Thoracic aorta (tissue), 2 donors: ENCODE measurements around the gene SEM1. TPM values are rescaled to one million over a fixed set of nuclear protein-coding genes. Genes with fewer than 3 reads are reported as not detected.
"Not testable (repeated sequence)": the region's sequence is repeated elsewhere in the genome, so short reads cannot be mapped to it uniquely, and the experiment has no call there.

Experiments used
- ATAC-seq: fragments of 150-250 bp; one replicate; pipeline ENCODE4 v1.8.0; 2017; ENCODE audit warnings: low read depth; ENCODE audit not compliant: insufficient number of reproducible peaks, low FRiP score
- DNase-seq: peaks from one replicate; pipeline ENCODE4 v3.0.0-alpha.2; 2020; ENCODE audit warnings: low spot score
- H3K27ac ChIP-seq, 2 donors: fragments of 200-600 bp; sonication (generic); 1 replicate in 1 of 2; 2 replicates in 1 of 2; pipeline ENCODE4 v1.5.1; 2016; ENCODE audit warnings: mild to moderate bottlenecking in 2 of 2, moderate library complexity in 2 of 2
- H3K27me3 ChIP-seq: fragments of 200-600 bp; sonication (generic); replicated peaks from 2 replicates; pipeline ENCODE4 v1.6.0; 2016; ENCODE audit warnings: mild to moderate bottlenecking; ENCODE audit not compliant: insufficient read depth
- H3K36me3 ChIP-seq: fragments of 200-600 bp; sonication (generic); one replicate; pipeline ENCODE4 v1.5.1; 2016
- H3K4me1 ChIP-seq, 2 donors: fragments of 200-600 bp; sonication (generic); 1 replicate in 1 of 2; 2 replicates in 1 of 2; pipeline versions ENCODE4 v1.5.1 to v1.6.0; 2016; ENCODE audit warnings: low read depth in 2 of 2, mild to moderate bottlenecking in 1 of 2; ENCODE audit not compliant: control insufficient read depth in 1 of 2
- H3K4me3 ChIP-seq: fragments of 200-600 bp; sonication (generic); 2 replicates; pipeline ENCODE4 v1.5.1; 2016; ENCODE audit warnings: mild to moderate bottlenecking
- H3K9me3 ChIP-seq: fragments of 200-600 bp; sonication (generic); 2 replicates; pipeline ENCODE4 v1.5.1; 2016
- total RNA-seq, 2 donors: library from RNA; depleted of rRNA; stranded (reverse); fragments of >200 nt; gene quantifications; one replicate each; pipeline versions ENCODE4 v1.1.0 to v1.2.3, GENCODE V29; 2016
- TF ChIP-seq, protein P1 (sequence below): fragments of 200-600 bp; sonication (generic); IDR thresholded peaks from one replicate; pipeline ENCODE4 v1.5.1; 2019; ENCODE audit warnings: antibody characterized with exemption

The SEM1 gene
- total RNA-seq, 2 donors from 2014 or later = 11.1 to 73.9 TPM

DNA sequence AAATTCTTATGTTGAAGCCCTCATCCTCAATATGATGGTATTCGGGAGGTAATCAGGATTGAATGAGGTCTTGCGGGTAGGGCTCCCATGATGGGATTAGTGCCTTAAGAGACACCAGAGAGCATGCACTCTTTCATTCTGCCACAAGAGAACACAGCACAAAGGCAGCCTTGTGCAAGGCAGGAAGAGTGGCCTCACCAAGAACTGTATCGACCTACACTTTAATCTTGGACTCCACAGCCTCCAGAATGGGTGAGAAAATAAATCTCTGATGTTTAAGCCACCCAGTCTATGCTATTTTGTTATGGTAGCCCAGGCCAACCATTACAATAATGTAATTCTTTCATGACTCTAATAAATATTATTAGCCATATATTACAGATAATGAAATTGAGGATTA is 8.4 kb downstream of the SEM1 start:
- no peak overlapping the region for H3K27ac ChIP-seq
- no peaks in the 10 kb centered on the region for H3K27me3 ChIP-seq
- TF ChIP-seq, protein P1, sequence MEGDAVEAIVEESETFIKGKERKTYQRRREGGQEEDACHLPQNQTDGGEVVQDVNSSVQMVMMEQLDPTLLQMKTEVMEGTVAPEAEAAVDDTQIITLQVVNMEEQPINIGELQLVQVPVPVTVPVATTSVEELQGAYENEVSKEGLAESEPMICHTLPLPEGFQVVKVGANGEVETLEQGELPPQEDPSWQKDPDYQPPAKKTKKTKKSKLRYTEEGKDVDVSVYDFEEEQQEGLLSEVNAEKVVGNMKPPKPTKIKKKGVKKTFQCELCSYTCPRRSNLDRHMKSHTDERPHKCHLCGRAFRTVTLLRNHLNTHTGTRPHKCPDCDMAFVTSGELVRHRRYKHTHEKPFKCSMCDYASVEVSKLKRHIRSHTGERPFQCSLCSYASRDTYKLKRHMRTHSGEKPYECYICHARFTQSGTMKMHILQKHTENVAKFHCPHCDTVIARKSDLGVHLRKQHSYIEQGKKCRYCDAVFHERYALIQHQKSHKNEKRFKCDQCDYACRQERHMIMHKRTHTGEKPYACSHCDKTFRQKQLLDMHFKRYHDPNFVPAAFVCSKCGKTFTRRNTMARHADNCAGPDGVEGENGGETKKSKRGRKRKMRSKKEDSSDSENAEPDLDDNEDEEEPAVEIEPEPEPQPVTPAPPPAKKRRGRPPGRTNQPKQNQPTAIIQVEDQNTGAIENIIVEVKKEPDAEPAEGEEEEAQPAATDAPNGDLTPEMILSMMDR = no peak
- no peak overlapping the region for H3K4me3 ChIP-seq
- no peak for ATAC-seq
- H3K4me1 ChIP-seq = peaks cover 10 to 20% of the 10 kb centered on the region in 2 donors
- DNase-seq = no peak
- H3K36me3 ChIP-seq = peaks cover 4% of the 10 kb centered on the region
- no peaks in the 10 kb centered on the region for H3K9me3 ChIP-seq

DNA sequence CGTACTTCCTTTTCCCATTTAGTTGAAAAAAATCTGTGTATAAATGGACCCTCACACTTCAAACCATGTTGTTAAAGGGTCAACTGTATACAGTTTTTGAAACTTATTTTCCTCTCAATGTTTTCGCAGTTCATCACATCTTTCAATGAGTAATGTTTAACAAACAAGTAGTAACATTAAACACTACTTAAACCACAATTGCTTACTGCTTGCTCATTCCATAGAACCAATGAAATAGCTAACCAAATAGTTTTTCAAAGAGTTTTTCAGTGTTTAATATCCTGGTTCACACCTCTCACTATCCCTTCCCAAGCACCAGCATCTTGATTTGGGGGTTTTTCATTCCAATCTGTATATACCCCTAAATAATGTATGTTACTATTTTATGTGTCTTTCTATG is 9.1 kb downstream of the SEM1 start:
- Histone ChIP-seq H3K9me3 (no peaks in the 10 kb centered on the region), H3K4me1 (peaks cover 10 to 22% of the 10 kb centered on the region in 2 donors), H3K27ac (no peak overlapping the region), H3K36me3 (peaks cover 4% of the 10 kb centered on the region), H3K4me3 (no peak overlapping the region), H3K27me3 (no peaks in the 10 kb centered on the region)
- TF ChIP-seq, protein P1 = no peak
- ATAC-seq (no peak), DNase-seq (no peak)

DNA sequence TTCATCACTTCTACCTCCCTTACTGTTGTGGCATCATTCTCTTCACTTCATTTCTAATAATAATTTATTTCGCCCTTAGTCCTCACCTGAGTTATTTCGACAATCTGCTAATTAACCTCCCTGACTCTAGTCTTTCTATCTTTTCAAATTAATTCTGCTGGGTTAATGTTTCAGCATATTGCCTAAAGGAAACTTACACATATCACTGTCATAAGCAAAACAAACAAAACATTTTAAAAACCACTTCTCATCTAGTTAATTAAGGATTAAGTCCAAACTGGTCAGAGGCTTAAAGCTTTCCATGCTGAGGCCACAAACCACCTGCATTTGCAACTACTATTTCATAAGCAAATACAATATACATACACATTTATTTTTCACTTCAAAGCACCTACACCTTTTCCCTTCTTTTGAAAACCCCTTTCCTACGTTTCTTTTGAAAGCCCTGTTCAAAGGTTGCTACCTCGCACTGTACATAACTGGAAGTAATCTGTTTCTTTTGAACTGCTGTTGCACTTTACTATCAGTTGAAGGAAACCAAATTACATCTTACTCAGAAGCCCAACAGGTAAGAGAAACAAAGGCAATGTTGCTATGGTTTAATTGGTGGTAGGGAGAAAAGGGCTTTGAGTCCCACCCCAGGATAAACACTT is 10.3 kb downstream of the SEM1 start:
- H3K4me3 ChIP-seq = no peak overlapping the region
- no peaks in the 10 kb centered on the region for H3K36me3 ChIP-seq
- no peak overlapping the region for H3K27ac ChIP-seq
- peaks cover 5 to 24% of the 10 kb centered on the region in 2 donors for H3K4me1 ChIP-seq
- no peaks in the 10 kb centered on the region for H3K27me3 ChIP-seq
- DNase-seq = no peak
- ATAC-seq = no peak
- TF ChIP-seq, protein P1 = no peak
- H3K9me3 ChIP-seq = no peaks in the 10 kb centered on the region

DNA sequence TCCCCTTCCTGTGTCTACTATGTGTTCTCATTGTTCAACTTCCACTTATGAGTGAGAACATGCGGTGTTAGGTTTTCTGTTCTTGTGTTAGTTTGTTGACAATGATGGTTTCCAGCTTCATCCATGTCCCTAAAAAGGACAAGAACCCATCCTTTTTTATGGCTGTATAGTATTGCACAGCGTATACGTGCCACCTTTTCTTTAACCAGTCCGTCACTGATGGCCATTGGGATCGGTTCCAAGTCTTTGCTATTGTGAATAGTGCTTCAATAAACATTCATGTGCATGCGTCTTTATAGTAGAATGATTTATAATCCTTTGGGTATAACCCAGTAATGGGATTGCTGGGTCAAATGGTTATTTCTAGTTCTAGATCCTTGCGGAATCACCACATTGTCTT is 11.2 kb downstream of the SEM1 start:
- not testable (repeated sequence) for H3K27me3 ChIP-seq, H3K36me3 ChIP-seq, H3K9me3 ChIP-seq, H3K27ac ChIP-seq, DNase-seq, ATAC-seq, H3K4me3 ChIP-seq
- peaks cover 5 to 24% of the 10 kb centered on the region in 2 donors for H3K4me1 ChIP-seq

DNA sequence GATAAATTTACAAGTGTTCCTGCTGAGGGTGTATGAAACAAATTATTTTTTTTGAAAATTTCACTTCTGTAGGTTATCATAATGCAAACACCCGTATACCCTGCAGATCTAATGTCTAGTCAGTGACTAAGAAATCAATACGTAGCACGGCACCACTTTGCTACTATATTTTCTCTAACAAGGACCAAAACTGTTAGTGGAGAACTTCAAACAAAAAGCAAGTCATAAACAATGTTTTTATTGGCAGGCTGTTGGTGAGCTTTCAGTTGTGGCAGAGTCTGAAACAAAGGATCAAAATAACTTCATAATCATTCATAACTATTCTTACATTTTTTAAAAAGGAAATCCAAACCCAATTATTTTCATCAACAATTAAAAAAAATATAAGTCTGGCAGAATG is 11.8 kb downstream of the SEM1 start:
- Histone ChIP-seq H3K9me3 (no peaks in the 10 kb centered on the region), H3K4me1 (peaks cover 6 to 24% of the 10 kb centered on the region in 2 donors), H3K36me3 (no peaks in the 10 kb centered on the region), H3K27me3 (no peaks in the 10 kb centered on the region), H3K27ac (no peak overlapping the region), H3K4me3 (no peak overlapping the region)
- DNase-seq (no peak), ATAC-seq (no peak)
- TF ChIP-seq, protein P1 = no peak

DNA sequence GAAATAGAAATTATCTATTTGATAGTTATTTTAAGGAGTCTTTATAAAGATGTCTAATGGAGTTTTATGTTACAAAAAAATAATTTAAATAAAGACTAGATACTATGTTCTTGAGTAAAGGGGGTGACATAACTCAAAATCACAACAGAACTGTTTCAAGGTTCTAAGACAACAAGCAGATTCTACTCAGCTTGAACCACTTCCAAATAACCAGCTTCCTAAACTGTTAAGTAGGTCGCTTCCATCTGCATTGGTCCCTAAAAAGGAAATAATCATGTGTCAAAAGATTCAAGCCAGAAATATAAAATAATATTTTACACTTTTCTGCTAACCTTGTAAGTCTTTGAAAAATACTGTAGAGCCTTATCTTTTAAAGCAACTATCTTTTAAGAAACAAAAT is 14.1 kb downstream of the SEM1 start:
- no peaks in the 10 kb centered on the region for H3K27me3 ChIP-seq
- H3K27ac ChIP-seq = no peak overlapping the region
- peaks cover 9 to 24% of the 10 kb centered on the region in 2 donors for H3K4me1 ChIP-seq
- DNase-seq (no peak), ATAC-seq (no peak)
- H3K36me3 ChIP-seq = peaks cover 3% of the 10 kb centered on the region
- no peaks in the 10 kb centered on the region for H3K9me3 ChIP-seq
- TF ChIP-seq, protein P1 = no peak
- no peak overlapping the region for H3K4me3 ChIP-seq
